ENCODE measurements around the gene CACNG3.

Gene CACNG3

GRCh38 chr16:24279982-24280515 is 23.9 kb downstream of the CACNG3 start:
- no peak for TF ChIP-seq CTCF (conservative IDR thresholded peaks at IDR 0.05)
- no peak overlapping the region for H3K27ac ChIP-seq

DNA sequence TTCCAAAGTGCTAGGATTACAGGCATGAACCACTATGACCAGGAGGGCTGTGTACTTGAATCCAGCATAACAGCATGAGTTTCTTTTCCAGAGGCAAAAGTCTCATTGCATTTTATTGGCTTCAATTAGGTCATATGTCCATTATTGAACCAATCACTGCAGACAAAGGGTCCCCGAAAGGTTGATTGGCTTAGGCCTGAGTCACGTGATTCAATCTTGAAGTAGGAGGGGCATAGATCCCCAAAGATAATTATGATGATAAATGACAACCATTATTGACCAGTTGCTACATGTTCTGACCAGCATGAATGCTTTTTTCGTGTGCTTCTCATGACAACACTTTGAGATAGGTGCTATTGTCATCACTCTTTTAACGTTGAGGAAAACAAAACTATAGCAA is 25.3 kb downstream of the CACNG3 start:
- TF ChIP-seq CTCF (conservative IDR thresholded peaks at IDR 0.05), result no peak
- no peak overlapping the region for H3K27ac ChIP-seq

DNA sequence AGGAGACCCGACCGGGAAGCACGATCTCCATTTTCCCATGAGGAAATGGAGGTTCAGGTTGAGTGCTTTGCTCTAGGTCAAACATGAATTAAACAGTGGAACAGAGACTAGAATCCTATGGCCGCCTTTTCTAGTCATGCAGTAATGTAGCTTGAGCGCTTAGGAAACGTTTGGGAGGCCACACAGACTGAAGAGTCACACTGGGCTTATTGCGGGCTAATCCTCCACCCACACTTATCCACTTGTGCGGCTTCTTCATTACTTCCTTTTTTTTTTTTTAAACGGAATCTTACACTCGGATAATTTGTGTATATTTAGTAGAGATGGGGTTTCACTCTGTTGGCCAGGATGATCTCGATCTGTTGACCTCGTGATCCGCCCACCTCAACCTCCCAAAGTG is 26.0 kb downstream of the CACNG3 start:
- no peak overlapping the region for H3K27ac ChIP-seq
- TF ChIP-seq CTCF (conservative IDR thresholded peaks at IDR 0.05), result no peak

- no peak overlapping the region for H3K27ac ChIP-seq
- TF ChIP-seq CTCF (conservative IDR thresholded peaks at IDR 0.05), result no peak
Observed at GRCh38 chr16:24286741-24287405, 30.7 kb downstream of the CACNG3 start.

GRCh38 chr16:24288516-24288915 is 32.4 kb downstream of the CACNG3 start:
- no peak for TF ChIP-seq CTCF (conservative IDR thresholded peaks at IDR 0.05)
- H3K27ac ChIP-seq, result no peak overlapping the region

DNA sequence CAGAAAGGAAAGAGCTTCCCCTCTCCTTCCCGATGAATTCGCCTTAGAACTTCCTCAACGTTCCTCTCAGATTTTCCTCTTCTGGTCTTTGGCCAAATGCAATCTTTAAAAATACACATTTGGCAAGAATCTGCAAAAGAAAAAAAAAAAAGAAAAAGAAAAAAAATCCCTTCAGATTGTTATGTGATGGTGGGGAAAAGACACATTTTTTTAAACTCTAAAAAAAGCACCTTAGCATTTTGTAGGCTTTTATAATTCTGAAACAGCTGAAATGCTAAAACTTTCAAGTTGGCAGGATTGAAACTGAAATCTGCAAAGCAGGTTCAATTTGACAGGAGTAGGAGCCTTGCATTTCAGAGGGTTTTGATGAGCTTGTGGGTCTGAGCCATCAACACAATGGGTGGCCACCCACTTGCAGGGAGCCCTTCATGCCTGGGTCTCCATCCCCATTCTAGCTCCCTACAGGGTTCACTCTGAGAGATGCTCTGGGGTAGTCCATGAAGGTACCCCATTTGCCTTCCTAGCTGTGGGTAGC is 33.1 kb downstream of the CACNG3 start:
- H3K27ac ChIP-seq, result no peak overlapping the region
- TF ChIP-seq CTCF (conservative IDR thresholded peaks at IDR 0.05), result no peak

GRCh38 chr16:24291932-24292331 is 35.8 kb downstream of the CACNG3 start:
- TF ChIP-seq CTCF (conservative IDR thresholded peaks at IDR 0.05), result no peak
- no peak overlapping the region for H3K27ac ChIP-seq

Measured in VCaP (cell line).